Nephron (organoid): ENCODE data around the gene SHISA6.

Source experiments
- H3K27ac Mint-ChIP-seq, 3 experiments: 2 replicates each; pipeline ENCODE4 v1.8.0; 2020; ENCODE audit warnings: mixed read lengths in 3 of 3, mild to moderate bottlenecking in 2 of 3, moderate library complexity in 1 of 3
- H3K27me3 Mint-ChIP-seq: 2 replicates; pipeline ENCODE4 v1.8.0; 2021; ENCODE audit warnings: low read depth, mild to moderate bottlenecking, moderate library complexity, mixed read lengths
- H3K36me3 Mint-ChIP-seq: 2 replicates; pipeline ENCODE4 v1.8.0; 2020; ENCODE audit warnings: low read depth, mixed read lengths
- H3K4me1 Mint-ChIP-seq: 2 replicates; pipeline ENCODE4 v1.8.0; 2020; ENCODE audit warnings: mixed read lengths
- H3K4me3 Mint-ChIP-seq, 3 experiments: 2 replicates each; pipeline ENCODE4 v1.8.0; 2020; ENCODE audit warnings: mild to moderate bottlenecking in 3 of 3, mixed read lengths in 3 of 3, moderate library complexity in 2 of 3
- H3K9me3 Mint-ChIP-seq: 2 replicates; pipeline ENCODE4 v1.8.0; 2020; ENCODE audit warnings: mixed read lengths
- TF ChIP-seq, protein P1 (sequence below), 3 experiments: fragments of 200-600 bp; sonication (generic); IDR thresholded peaks; one replicate each; pipeline ENCODE4 v1.5.0; 2021; ENCODE audit warnings: antibody characterized with exemption in 3 of 3; ENCODE audit not compliant: unreplicated experiment in 3 of 3

SHISA6 gene

DNA sequence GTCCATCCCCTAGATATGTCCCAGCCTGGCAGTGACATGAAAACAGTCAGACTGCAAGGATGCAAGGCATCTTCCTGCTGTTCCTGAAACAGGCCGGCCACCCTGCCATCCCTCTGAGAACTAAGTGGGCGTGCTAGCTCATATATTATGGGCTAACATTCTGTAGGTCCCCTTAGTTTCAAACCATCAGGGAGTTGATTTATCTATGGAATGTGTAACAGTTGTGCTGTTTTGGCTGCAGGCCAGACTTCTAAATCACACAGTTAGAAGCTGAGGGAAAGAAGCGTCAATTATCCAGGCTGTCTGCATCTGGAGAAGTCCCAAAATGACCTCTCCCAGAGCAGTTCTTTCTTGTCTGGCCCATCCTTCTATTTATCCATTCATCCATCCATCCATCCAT, 254.6 kb downstream of the SHISA6 start:
- TF ChIP-seq, protein P1, sequence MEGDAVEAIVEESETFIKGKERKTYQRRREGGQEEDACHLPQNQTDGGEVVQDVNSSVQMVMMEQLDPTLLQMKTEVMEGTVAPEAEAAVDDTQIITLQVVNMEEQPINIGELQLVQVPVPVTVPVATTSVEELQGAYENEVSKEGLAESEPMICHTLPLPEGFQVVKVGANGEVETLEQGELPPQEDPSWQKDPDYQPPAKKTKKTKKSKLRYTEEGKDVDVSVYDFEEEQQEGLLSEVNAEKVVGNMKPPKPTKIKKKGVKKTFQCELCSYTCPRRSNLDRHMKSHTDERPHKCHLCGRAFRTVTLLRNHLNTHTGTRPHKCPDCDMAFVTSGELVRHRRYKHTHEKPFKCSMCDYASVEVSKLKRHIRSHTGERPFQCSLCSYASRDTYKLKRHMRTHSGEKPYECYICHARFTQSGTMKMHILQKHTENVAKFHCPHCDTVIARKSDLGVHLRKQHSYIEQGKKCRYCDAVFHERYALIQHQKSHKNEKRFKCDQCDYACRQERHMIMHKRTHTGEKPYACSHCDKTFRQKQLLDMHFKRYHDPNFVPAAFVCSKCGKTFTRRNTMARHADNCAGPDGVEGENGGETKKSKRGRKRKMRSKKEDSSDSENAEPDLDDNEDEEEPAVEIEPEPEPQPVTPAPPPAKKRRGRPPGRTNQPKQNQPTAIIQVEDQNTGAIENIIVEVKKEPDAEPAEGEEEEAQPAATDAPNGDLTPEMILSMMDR (IDR thresholded peaks at IDR 0.05; ENCODE audit: unreplicated experiment in 3 of 3): no peak
- peak overlapping the region in 1 of 3 experiments; percentile 11 for H3K4me3 Mint-ChIP-seq
- peaks cover 26% of the 10 kb centered on the region for H3K4me1 Mint-ChIP-seq
- no peaks in the 10 kb centered on the region for H3K36me3 Mint-ChIP-seq
- H3K9me3 Mint-ChIP-seq: peaks cover 3% of the 10 kb centered on the region
- peaks cover 50% of the 10 kb centered on the region for H3K27me3 Mint-ChIP-seq
- no peak overlapping the region for H3K27ac Mint-ChIP-seq

DNA sequence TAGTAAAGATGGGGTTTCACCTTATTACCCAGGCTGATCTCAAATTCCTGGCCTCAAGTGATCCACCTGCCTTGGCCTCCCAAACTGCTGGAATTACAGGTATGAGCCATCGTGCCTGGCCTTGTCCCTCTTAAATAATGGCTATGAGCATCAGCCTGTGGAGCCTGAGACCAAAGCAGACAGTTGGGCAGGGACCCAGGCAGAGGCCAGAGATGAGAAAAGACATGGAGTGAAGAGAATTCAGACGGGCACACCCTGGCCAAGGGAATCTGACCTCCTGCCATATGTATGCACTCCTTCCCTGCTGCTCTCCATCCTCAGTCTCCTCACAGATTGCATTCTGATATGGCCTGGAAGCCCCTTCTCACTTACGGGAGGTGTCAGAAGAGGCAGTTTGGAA, 258.9 kb downstream of the SHISA6 start:
- H3K27ac Mint-ChIP-seq: no peak overlapping the region
- H3K36me3 Mint-ChIP-seq: no peaks in the 10 kb centered on the region
- H3K9me3 Mint-ChIP-seq: peaks cover 3% of the 10 kb centered on the region
- H3K27me3 Mint-ChIP-seq: peaks cover 53% of the 10 kb centered on the region
- H3K4me1 Mint-ChIP-seq: peaks cover 12% of the 10 kb centered on the region
- no peak overlapping the region for H3K4me3 Mint-ChIP-seq
- TF ChIP-seq, protein P1 (IDR thresholded peaks at IDR 0.05; ENCODE audit: unreplicated experiment in 3 of 3): no peak

GRCh38 chr17:11503308-11504035, 262.5 kb downstream of the SHISA6 start:
- Mint-ChIP-seq H3K36me3 (no peaks in the 10 kb centered on the region), H3K9me3 (peaks cover 3% of the 10 kb centered on the region)
- TF ChIP-seq, protein P1 (IDR thresholded peaks at IDR 0.05; ENCODE audit: unreplicated experiment in 3 of 3): no peak

DNA sequence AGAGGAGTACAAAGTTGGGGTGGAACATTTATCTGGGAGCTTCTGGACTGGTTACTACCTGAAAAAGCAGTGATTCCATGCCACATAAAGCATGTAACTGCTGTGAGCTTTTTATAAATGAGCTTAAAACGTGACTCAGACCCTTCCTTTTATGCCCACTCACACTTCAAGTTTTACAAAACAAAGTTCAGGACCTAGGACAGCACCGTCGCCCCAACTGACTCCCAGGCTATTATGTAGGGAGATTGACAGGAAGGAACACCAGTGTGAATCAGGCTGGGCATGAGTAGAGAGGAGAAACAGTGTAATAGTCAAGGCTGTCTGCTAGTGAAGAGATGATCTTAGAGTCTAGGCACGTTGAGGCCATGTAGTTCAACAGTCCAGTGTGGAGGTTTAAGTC, 265.6 kb downstream of the SHISA6 start:
- Mint-ChIP-seq H3K4me3 (no peak overlapping the region), H3K27me3 (peaks cover 25% of the 10 kb centered on the region), H3K4me1 (no peaks in the 10 kb centered on the region), H3K27ac (no peak overlapping the region), H3K9me3 (peaks cover 4% of the 10 kb centered on the region), H3K36me3 (no peaks in the 10 kb centered on the region)
- TF ChIP-seq, protein P1 (IDR thresholded peaks at IDR 0.05; ENCODE audit: unreplicated experiment in 3 of 3): no peak

More at GRCh38 chr17:11503308-11504035, 262.5 kb downstream of the SHISA6 start:
- H3K4me3 Mint-ChIP-seq: no peak overlapping the region
- no peak overlapping the region for H3K27ac Mint-ChIP-seq
- no peaks in the 10 kb centered on the region for H3K4me1 Mint-ChIP-seq
- peaks cover 32% of the 10 kb centered on the region for H3K27me3 Mint-ChIP-seq

DNA sequence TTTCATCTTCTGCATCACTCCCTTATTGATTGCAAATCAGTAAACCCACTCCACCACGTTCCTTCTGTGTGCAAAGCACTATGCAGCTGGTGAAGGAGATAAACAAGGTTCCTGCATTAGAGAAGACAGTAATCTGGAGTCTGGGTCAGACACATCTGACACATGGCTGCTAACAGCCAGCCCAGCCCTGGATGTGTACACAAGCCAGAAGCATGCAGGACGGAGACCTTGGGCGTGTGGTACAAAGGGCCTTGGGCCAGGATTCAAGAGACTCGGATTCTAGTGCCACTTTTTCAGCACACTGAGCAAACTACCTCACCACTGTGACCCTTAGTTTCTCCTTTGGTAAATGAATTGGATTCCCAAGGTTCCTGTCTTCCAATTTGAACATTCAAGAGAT, 270.7 kb downstream of the SHISA6 start:
- H3K27me3 Mint-ChIP-seq: peaks cover 30% of the 10 kb centered on the region
- H3K27ac Mint-ChIP-seq: no peak overlapping the region
- H3K36me3 Mint-ChIP-seq: no peaks in the 10 kb centered on the region
- no peak overlapping the region for H3K4me3 Mint-ChIP-seq
- H3K4me1 Mint-ChIP-seq: no peaks in the 10 kb centered on the region
- peaks cover 4% of the 10 kb centered on the region for H3K9me3 Mint-ChIP-seq
- TF ChIP-seq, protein P1 (IDR thresholded peaks at IDR 0.05; ENCODE audit: unreplicated experiment in 3 of 3): no peak

GRCh38 chr17:11514565-11514964, 273.6 kb downstream of the SHISA6 start:
- Mint-ChIP-seq H3K27ac (no peak overlapping the region), H3K36me3 (no peaks in the 10 kb centered on the region), H3K4me1 (no peaks in the 10 kb centered on the region), H3K4me3 (no peak overlapping the region), H3K9me3 (peaks cover 2% of the 10 kb centered on the region), H3K27me3 (peaks cover 34% of the 10 kb centered on the region)
- TF ChIP-seq, protein P1 (IDR thresholded peaks at IDR 0.05; ENCODE audit: unreplicated experiment in 3 of 3): no peak
